ENCODE data around the gene FAM216A. TPM values are rescaled to one million over a fixed set of nuclear protein-coding genes. Genes with fewer than 3 reads are reported as not detected.

Gene FAM216A
- total RNA-seq, 2 experiments from 2014 or later, result 5.5 to 7.4 TPM

GRCh38 chr12:110449799-110450497, 18.7 kb upstream of the FAM216A start, which contains the start of gene ARPC3:
TSS of gene ARPC3 (minus strand) at chr12:110450337. CDS start at chr12:110450260, 77 bp downstream.
- Histone ChIP-seq H3K27ac (ENCODE audit: low read depth in 1 of 2, low read length in 2 of 2) (peak within 1 kb of the TSS; percentile 92 to 94), H3K9me3 (ENCODE audit: control insufficient read depth in 1 of 2, insufficient read depth in 1 of 2, low read length in 2 of 2) (no peaks in the 10 kb centered on the region), H3K4me1 (ENCODE audit: insufficient read depth, low read length) (peaks cover 41% of the 10 kb centered on the region), H3K27me3 (ENCODE audit: control insufficient read depth in 1 of 2, insufficient read depth in 2 of 2, low read length in 2 of 2) (no peaks in the 10 kb centered on the region), H3K36me3 (ENCODE audit: insufficient read depth, low read length) (peaks cover 27% of the 10 kb centered on the region), H3K4me3 (ENCODE audit: low read length) (peak within 1 kb of the TSS; percentile 84)
- DNase-seq (peak; percentile 90 to 98 (median 94)), ATAC-seq (ENCODE audit: poor library complexity) (peak; percentile 95)
- peaks cover 47% of the 10 kb centered on the region for H3K4me1 Mint-ChIP-seq (ENCODE audit: low read depth)
- H3K9me3 Mint-ChIP-seq, result no peaks in the 10 kb centered on the region
- TF ChIP-seq CTCF (IDR thresholded peaks at IDR 0.05), result peak; percentile 81
- POLR2A ChIA-PET, result interaction anchor here (0.6 to 4.4 kb wide), 31 partner anchors 8 to 985 kb away, joined by 3 to 117 read pairs (median 5); partner anchors contain the start of genes FAM216A, GPN3, HVCN1 and IFT81
- H3K27me3 Mint-ChIP-seq, result no peaks in the 10 kb centered on the region
- peaks cover 50% of the 10 kb centered on the region for H3K36me3 Mint-ChIP-seq (ENCODE audit: low read depth)
- H3K4me3 Mint-ChIP-seq, result peak within 1 kb of the TSS; percentile 100
- peak within 1 kb of the TSS; percentile 96 for H3K27ac Mint-ChIP-seq
- CTCF ChIA-PET, result interaction anchor here (0.6 to 7.1 kb wide), 46 partner anchors 10 to 1681 kb away, joined by 3 to 98 read pairs (median 6); partner anchors contain the start of genes ANAPC7, ANKRD13A, FAM216A and GPN3
- intact Hi-C loops (cut with DNase I, micrococcal nuclease), result loop anchor here (1.0 to 5.0 kb wide), 15 partner anchors 18 to 973 kb away; partner anchors contain the start of genes RAD9B (in 2 of the 2), VPS29 (in 2 of the 2), FAM216A (in 1 of the 2) and GPN3 (in 1 of the 2)

GRCh38 chr12:110451263-110451662, 17.4 kb upstream of the FAM216A start:
- H3K36me3 Mint-ChIP-seq (ENCODE audit: low read depth), result peaks cover 51% of the 10 kb centered on the region
- peaks cover 21% of the 10 kb centered on the region for H3K36me3 ChIP-seq (ENCODE audit: insufficient read depth, low read length)
- H3K27ac ChIP-seq (ENCODE audit: low read depth in 1 of 2, low read length in 2 of 2), result no peak overlapping the region
- ATAC-seq (ENCODE audit: poor library complexity), result no peak
- H3K9me3 ChIP-seq (ENCODE audit: control insufficient read depth in 1 of 2, insufficient read depth in 1 of 2, low read length in 2 of 2), result no peaks in the 10 kb centered on the region
- intact Hi-C loops (cut with DNase I, micrococcal nuclease), result loop anchor here (1.0 to 5.0 kb wide), 9 partner anchors 15 to 974 kb away; partner anchors contain the start of genes KCTD10 (in 1 of the 2), PPP1CC (in 1 of the 2), RAD9B (in 1 of the 2) and UBE3B (in 1 of the 2)
- ChIA-PET CTCF (interaction anchor here (2.3 to 7.1 kb wide), 5 partner anchors 17 to 162 kb away, joined by 15 to 98 read pairs (median 22); partner anchors contain the start of genes FAM216A, GPN3, RAD9B and TCTN1), POLR2A (interaction anchor here (1.7 to 4.4 kb wide), 4 partner anchors 17 to 162 kb away, joined by 6 to 117 read pairs (median 12); partner anchors contain the start of genes FAM216A, GPN3, RAD9B and TCTN1)
- no peaks in the 10 kb centered on the region for H3K27me3 Mint-ChIP-seq
- no peak overlapping the region for H3K4me3 ChIP-seq (ENCODE audit: low read length)
- H3K9me3 Mint-ChIP-seq, result no peaks in the 10 kb centered on the region
- peaks cover 40% of the 10 kb centered on the region for H3K4me1 Mint-ChIP-seq (ENCODE audit: low read depth)
- no peaks in the 10 kb centered on the region for H3K27me3 ChIP-seq (ENCODE audit: control insufficient read depth in 1 of 2, insufficient read depth in 2 of 2, low read length in 2 of 2)
- no peak for DNase-seq
- H3K4me3 Mint-ChIP-seq, result peak overlapping the region; percentile 90
- H3K27ac Mint-ChIP-seq, result peak overlapping the region; percentile 96
- H3K4me1 ChIP-seq (ENCODE audit: insufficient read depth, low read length), result peaks cover 32% of the 10 kb centered on the region
- no peak for TF ChIP-seq CTCF (IDR thresholded peaks at IDR 0.05)

- intact Hi-C loops (cut with DNase I, micrococcal nuclease), result loop anchor here in 1 of 2 experiments (5.0 kb wide), 5 partner anchors 99 to 976 kb away; partner anchors contain the start of genes KCTD10, PPP1CC and UBE3B
- TF ChIP-seq CTCF (IDR thresholded peaks at IDR 0.05), result no peak
These were observed 14.9 kb upstream of the FAM216A start for GRCh38 chr12:110453569-110454296.

More at GRCh38 chr12:110453569-110454296, 14.9 kb upstream of the FAM216A start:
- no peaks in the 10 kb centered on the region for H3K9me3 Mint-ChIP-seq
- CTCF ChIA-PET, result interaction anchor here (1.1 to 7.1 kb wide), 3 partner anchors 9 to 22 kb away, joined by 3 to 98 read pairs (median 6); partner anchors contain the start of genes FAM216A and GPN3
- no peak overlapping the region for H3K27ac Mint-ChIP-seq
- H3K4me1 Mint-ChIP-seq (ENCODE audit: low read depth), result peaks cover 22% of the 10 kb centered on the region
- peaks cover 24% of the 10 kb centered on the region for H3K36me3 ChIP-seq (ENCODE audit: insufficient read depth, low read length)
- no peaks in the 10 kb centered on the region for H3K27me3 ChIP-seq (ENCODE audit: control insufficient read depth in 1 of 2, insufficient read depth in 2 of 2, low read length in 2 of 2)
- no peak overlapping the region for H3K4me3 ChIP-seq (ENCODE audit: low read length)
- DNase-seq, result no peak
- ATAC-seq (ENCODE audit: poor library complexity), result no peak
- no peak overlapping the region for H3K4me3 Mint-ChIP-seq
- POLR2A ChIA-PET, result interaction anchor here (2.8 kb wide), 1 partner anchor 15 kb away, joined by 14 read pairs; the partner anchor contains the start of genes FAM216A and GPN3
- H3K27ac ChIP-seq (ENCODE audit: low read depth in 1 of 2, low read length in 2 of 2), result no peak overlapping the region
- H3K27me3 Mint-ChIP-seq, result no peaks in the 10 kb centered on the region
- peaks cover 16% of the 10 kb centered on the region for H3K4me1 ChIP-seq (ENCODE audit: insufficient read depth, low read length)
- H3K36me3 Mint-ChIP-seq (ENCODE audit: low read depth), result peaks cover 49% of the 10 kb centered on the region
- H3K9me3 ChIP-seq (ENCODE audit: control insufficient read depth in 1 of 2, insufficient read depth in 1 of 2, low read length in 2 of 2), result no peaks in the 10 kb centered on the region

Data from CD4-positive, alpha-beta T cell (primary cell).